ENCODE data around the gene RPS6KA4. TPM values are rescaled to one million over a fixed set of nuclear protein-coding genes. Genes with fewer than 3 reads are reported as not detected.
A peak's percentile ranks its signal among the peaks of the same experiment; 100 is the strongest.

Gene RPS6KA4
- total RNA-seq, 2 donors from 2014 or later: 13.0 to 22.7 TPM

DNA sequence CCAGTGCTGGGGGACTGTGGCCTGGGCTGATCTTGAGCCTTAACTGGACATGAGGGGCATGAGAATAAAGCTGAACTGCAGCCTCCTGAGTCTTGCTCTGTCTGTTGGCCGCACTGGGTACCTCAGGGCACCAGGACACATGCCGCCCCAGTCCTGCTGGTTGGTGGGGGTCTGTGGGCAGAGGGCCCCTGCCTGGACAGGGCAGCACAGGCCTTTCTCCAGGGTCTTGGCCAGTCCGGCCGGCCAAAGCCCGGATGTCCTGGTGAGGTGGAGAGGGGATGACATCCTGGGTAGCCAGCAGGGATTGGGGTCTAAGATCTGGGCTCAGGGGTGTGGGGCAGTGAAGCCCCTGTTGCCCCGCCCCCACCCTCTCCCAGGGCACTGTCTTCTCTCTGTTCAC lies 1.5 kb upstream of the RPS6KA4 start:
- Histone ChIP-seq H3K9me3 (no peaks in the 10 kb centered on the region), H3K4me1 (peaks cover 50% of the 10 kb centered on the region), H3K36me3 (replicated peaks in 1 of 2; ENCODE audit: insufficient read depth in 1 of 2, low read depth in 2 of 2) (peaks cover 0 to 5% of the 10 kb centered on the region in 2 donors), H3K4me3 (no peak overlapping the region), H3K27me3 (no peaks in the 10 kb centered on the region), H3K27ac (peak overlapping the region in 1 of 4 donors; percentile 74)
- intact Hi-C loops (cut with DNase I): no loop called here
- ATAC-seq (no peak), DNase-seq (no peak)
- no peak for TF ChIP-seq POLR2A (IDR thresholded peaks at IDR 0.05)
- TF ChIP-seq, protein P1, sequence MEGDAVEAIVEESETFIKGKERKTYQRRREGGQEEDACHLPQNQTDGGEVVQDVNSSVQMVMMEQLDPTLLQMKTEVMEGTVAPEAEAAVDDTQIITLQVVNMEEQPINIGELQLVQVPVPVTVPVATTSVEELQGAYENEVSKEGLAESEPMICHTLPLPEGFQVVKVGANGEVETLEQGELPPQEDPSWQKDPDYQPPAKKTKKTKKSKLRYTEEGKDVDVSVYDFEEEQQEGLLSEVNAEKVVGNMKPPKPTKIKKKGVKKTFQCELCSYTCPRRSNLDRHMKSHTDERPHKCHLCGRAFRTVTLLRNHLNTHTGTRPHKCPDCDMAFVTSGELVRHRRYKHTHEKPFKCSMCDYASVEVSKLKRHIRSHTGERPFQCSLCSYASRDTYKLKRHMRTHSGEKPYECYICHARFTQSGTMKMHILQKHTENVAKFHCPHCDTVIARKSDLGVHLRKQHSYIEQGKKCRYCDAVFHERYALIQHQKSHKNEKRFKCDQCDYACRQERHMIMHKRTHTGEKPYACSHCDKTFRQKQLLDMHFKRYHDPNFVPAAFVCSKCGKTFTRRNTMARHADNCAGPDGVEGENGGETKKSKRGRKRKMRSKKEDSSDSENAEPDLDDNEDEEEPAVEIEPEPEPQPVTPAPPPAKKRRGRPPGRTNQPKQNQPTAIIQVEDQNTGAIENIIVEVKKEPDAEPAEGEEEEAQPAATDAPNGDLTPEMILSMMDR (IDR thresholded peaks at IDR 0.05): no peak
- WGBS, 2 donors: 90% methylated on average over 6 of the region's 6 CpGs; no CpG with 5 or more reads in 1 of the 2 donors

DNA sequence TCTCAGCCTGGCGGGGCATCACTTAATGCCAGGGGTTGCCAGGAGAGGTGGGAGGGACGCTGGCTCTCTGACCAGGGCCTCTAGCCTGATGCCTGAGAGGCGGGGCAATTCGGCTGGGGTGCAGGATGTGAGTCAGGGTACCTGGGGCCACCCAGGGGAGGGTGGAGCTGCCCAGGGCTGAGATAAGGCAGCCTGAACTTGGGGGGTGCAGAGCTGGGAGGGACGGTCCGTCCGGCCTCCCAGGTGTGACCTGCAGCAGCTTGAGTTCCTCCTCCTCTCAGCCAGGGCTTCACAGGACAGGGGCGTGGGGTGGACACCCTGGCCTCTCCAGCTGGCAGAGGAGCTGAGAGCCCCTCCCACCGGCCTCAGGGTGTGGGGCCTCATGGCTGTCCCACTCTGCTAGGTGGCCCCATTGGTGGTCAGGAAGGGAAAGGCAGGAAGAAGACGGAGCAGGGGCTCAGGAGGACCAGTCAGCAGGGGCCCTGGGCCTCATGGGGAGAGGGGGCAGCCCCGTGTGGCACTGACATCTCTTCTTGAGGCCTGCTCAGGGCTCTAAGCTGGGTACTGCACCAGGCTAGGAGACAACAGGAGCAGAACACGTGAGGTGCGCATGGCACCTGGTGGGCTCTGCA lies 942 bp upstream of the RPS6KA4 start:
- WGBS, 2 donors: 50 to 77% methylated on average over 6 to 11 of the region's 13 CpGs

DNA sequence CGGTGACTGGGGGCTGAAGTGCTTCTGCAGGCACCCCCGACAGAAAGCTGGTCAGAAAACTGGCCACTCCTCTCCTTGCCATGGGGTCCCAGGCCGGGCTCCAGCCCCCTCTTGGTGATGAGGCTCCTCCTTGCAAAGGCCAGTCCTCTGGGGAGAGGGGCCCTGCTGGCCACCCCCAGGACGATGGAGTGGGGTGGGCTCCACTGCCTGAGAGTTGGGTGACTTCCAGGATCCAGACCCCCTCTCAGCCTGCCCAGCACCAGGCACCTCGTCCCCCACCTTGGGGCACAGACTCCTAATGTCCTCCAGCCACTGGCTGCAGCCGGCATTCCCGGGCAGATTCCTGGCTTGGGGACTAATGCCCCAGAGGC lies 441 bp upstream of the RPS6KA4 start:
- ATAC-seq: peak; percentile 19
- no peaks in the 10 kb centered on the region for H3K27me3 ChIP-seq
- intact Hi-C loops (cut with DNase I): no loop called here
- WGBS, 2 donors: 20% methylated on average over 7 of the region's 7 CpGs; no CpG with 5 or more reads in 1 of the 2 donors
- DNase-seq: no peak
- peak overlapping the region; percentile 45 to 83 (median 78) for H3K27ac ChIP-seq
- peaks cover 0 to 6% of the 10 kb centered on the region in 2 donors for H3K36me3 ChIP-seq (replicated peaks in 1 of 2; ENCODE audit: insufficient read depth in 1 of 2, low read depth in 2 of 2)
- TF ChIP-seq, protein P1 (IDR thresholded peaks at IDR 0.05): no peak
- no peak for TF ChIP-seq POLR2A (IDR thresholded peaks at IDR 0.05)
- peaks cover 50% of the 10 kb centered on the region for H3K4me1 ChIP-seq
- H3K9me3 ChIP-seq: no peaks in the 10 kb centered on the region
- H3K4me3 ChIP-seq: no peak overlapping the region

More for the DNA sequence above, 942 bp upstream of the RPS6KA4 start:
- Histone ChIP-seq H3K27me3 (no peaks in the 10 kb centered on the region), H3K9me3 (no peaks in the 10 kb centered on the region), H3K36me3 (replicated peaks in 1 of 2; ENCODE audit: insufficient read depth in 1 of 2, low read depth in 2 of 2) (peaks cover 0 to 5% of the 10 kb centered on the region in 2 donors), H3K4me3 (no peak overlapping the region), H3K27ac (peak overlapping the region; percentile 45 to 83 (median 78)), H3K4me1 (peaks cover 50% of the 10 kb centered on the region)
- ATAC-seq (no peak), DNase-seq (no peak)
- intact Hi-C loops (cut with DNase I): no loop called here
- TF ChIP-seq, protein P1 (IDR thresholded peaks at IDR 0.05): no peak
- no peak for TF ChIP-seq POLR2A (IDR thresholded peaks at IDR 0.05)

DNA sequence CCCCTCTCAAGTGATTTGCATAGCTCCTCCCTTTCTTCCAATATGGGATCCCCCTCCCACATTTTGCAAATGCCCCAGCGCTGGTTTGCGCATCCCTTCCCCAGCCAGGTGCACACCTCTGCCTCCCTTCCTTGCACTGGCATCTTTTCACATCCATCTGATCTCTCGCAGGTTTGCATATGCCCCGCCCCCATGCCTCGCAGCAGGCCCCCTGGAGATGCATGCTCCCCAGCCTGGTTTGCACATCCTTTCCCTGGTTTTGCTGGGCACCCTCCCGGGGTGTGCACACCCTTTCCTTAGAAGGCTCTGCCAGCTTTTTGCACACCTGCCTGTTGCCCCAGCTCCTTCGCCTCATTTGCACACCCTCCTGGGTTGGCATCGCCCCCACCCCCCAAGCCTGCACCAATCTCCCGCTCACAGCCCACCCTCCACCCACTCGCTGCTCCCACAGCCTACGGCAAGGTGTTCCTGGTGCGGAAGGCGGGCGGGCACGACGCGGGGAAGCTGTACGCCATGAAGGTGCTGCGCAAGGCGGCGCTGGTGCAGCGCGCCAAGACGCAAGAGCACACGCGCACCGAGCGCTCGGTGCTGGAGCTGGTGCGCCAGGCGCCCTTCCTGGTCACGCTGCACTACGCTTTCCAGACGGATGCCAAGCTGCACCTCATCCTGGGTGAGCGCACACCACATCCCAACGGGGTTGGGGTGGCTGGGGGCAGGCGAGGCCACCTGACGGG lies 917 bp downstream of the RPS6KA4 start:
- Histone ChIP-seq H3K27me3 (no peaks in the 10 kb centered on the region), H3K4me1 (peaks cover 49% of the 10 kb centered on the region), H3K36me3 (replicated peaks in 1 of 2; ENCODE audit: insufficient read depth in 1 of 2, low read depth in 2 of 2) (peaks cover 0 to 6% of the 10 kb centered on the region in 2 donors), H3K9me3 (no peaks in the 10 kb centered on the region), H3K27ac (peak overlapping the region in 2 of 4 donors; percentile 74 to 82), H3K4me3 (peak overlapping the region; percentile 55 to 70)
- 59 to 78% methylated on average over 24 to 38 of the region's 38 CpGs for whole genome bisulfite sequencing, 2 donors
- DNase-seq (peak in 1 of 4 donors; percentile 23), ATAC-seq (no peak)
- TF ChIP-seq, protein P1 (IDR thresholded peaks at IDR 0.05): no peak
- no peak for TF ChIP-seq POLR2A (IDR thresholded peaks at IDR 0.05)
- intact Hi-C loops (cut with DNase I): no loop called here

Data from body of pancreas (tissue), 4 donors.